GM21447 (cell line): ENCODE measurements around the gene RALBP1.
"Not testable (repeated sequence)": the region's sequence is repeated elsewhere in the genome, so short reads cannot be mapped to it uniquely, and the experiment has no call there.

Source experiments
- ATAC-seq: cut with Tn5 transposase; IDR thresholded peaks from one replicate; pipeline ENCODE4 v1.9.1; 2021; ENCODE audit not compliant: unreplicated experiment

The RALBP1 gene

DNA sequence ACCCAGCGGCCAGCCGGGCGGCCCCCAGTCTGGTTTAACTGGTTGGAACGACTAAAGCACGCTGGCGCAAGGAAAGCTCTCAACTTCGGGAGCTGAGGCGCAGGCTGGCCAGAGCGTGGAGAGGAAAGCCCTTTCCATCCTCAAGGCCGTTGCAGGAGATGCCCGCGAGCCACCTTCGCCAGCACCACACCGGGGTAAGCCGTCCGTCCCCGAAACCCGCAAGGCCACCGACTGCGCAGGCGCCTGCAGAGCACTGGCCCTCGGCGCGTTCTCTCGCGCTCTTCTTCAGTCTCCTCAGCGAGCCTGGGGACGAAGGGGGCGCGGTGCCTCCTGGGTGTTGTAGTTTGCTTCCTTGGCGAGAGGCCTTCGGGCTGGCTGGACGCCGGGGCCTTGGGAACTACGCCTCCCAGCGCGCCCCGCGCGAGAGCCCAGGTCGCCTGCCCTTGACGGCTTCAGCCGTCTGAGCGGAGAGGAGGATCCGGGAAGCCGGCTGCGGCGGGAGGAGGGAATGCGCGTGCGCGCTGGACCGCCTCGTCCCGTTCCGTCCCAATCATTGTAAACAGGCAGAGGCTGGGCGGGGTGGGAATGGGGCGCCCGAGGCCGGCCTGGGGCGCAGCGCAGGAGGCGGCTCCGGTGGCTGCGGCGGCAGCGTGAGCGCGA is at the start of gene RALBP1:
Gene RALBP1, plus strand, starts transcription at position 531 of the 660 bp plus-strand sequence. CDS start 37,533 bp downstream, outside the sequence.
- peak; percentile 92 for ATAC-seq

DNA sequence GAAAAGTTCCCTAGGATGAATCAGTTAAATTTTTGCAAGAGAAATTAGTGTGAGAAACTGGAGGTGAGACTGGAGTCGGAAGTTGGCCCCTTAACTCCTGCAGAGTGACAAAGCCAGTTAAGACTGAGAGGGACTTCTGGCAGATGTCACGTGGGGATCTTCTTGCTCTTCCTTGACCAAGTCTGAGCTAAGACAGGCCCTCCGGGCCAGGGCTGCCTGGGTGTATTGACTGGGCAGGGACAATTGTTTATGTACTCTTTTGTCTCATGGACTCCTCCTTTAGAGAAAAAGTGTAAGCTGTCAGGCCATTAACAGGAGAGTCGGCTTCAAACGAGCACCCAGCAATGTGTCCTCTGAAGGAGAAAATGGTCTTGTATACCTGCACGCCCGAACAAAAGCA is 48.6 kb upstream of the RALBP1 start:
- no peak for ATAC-seq

DNA sequence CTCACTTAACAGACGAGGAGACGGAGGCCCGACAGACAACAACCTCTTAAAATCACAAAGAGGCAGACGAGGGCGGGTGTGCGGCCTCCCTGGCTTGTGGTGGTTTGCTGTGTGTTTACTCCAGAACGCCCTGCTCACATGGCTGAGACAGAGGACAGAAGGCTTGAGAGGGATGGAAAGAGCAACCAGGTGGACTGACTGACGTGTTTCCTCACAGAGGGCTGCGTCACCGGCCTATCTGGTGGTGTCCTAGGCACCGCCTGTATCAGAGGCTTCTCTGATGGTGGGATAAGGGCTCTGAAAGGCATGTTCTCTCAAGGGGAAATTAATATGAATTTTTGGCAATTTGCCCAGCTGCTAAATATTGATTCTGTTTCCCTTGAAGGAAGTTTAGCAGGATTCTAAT is 47.0 kb upstream of the RALBP1 start:
- no peak for ATAC-seq

DNA sequence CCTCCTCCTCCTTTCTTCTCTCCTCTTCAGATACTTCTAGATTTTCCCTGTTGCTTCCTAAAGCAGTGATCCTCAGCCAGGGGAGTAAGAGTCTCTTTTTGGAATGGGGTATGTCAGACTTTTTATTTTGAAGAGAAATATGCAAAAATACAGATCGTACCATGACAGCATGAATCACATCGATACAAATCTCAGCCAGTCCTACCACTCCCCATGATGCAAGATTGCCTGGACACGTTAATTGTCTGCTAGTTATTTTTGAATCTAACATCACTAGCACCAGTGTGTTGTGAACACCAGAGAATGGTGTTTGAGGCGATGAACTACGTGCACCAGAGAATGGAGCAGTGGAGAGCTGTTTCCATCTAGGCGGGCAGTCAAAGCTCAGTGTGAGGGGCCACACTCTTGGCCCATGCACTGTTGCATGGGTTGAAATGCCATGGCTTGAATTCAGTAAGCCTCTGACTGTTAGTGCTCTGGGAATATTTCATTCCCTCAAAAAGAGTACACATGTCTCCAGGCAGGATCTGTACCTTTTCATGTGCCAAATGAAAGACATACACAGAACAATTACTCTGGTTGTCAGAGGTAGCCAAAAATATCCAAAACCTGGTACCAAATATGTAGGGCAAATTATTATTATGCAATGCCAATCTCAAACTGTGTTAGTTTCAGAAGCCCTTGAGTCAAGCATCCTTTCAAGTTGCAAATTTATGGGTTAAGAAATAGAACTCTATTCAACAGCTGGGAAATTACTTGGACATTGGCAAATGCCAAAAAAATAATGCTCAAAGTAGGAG is 46.3 kb upstream of the RALBP1 start:
- no peak for ATAC-seq

DNA sequence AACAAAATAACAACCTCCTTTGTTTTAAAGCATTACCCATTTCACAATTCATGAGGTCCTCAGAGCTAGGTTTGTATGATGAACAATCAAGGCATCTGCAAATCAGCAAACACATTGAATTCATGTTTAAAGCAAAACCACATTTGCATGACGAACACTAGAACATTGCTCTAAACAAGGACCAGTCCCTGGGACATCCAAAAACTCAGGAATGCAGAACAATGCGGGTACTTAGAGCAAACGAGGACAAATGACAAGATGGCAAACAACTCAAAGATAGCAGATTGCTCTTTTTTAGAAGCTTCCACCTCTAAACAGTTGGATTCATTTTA is 45.7 kb upstream of the RALBP1 start:
- no peak for ATAC-seq

DNA sequence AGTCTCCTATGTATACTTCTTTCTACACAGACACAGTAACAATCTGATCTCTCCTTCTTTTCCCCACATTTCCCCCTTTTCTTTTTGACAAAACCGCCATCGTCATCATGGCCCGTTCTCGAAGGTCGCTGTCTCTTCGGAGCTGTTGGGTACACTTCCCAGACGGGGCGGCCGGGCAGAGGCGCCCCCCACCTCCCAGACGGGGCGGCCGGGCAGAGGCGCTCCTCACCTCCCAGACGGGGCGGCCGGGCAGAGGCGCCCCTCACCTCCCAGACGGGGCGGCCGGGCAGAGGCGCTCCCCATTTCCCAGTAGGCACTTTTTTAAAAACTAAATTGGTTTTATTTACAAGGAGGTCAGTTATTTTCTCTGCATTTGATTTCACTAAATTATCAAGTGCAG is 45.0 kb upstream of the RALBP1 start:
- not testable (repeated sequence) for ATAC-seq

DNA sequence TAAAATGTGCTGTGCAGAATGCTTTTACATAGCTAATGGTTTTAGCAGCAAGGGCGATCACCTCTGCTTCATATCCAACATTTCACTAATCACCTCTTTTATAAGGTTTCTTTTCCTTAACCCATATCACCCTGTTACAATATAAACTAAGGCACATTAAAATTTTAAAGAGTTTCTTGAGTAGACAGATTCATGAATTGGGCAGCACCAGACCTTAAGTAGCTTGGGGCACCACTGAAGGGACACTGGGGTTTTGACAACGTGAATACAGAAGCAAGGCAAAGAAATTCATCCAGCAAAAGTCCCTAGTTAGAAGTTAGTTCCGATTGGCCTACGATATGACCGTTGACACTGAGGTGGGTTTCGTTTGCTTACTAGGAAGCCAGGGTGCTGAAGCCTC is 44.0 kb upstream of the RALBP1 start:
- ATAC-seq, result no peak

DNA sequence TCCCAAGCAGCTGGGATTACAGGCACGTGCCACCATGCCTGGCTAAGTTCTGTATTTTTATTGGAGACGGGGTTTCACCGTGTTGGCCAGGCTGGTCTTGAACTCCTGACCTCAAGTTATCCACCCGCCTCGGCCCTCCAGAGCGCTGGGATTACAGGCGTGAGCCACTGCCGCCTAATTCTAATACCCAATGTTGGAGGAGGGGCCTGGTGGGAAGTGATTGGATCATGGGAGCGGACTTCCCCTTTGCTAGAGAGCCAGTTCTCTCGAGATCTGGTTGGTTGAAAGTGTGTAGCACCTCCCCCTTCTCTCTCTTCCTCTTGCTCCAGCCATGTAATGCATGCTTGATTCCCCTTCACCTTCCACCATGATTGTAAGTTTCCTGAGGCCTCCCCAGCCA is 42.2 kb upstream of the RALBP1 start:
- ATAC-seq, result not testable (repeated sequence)

DNA sequence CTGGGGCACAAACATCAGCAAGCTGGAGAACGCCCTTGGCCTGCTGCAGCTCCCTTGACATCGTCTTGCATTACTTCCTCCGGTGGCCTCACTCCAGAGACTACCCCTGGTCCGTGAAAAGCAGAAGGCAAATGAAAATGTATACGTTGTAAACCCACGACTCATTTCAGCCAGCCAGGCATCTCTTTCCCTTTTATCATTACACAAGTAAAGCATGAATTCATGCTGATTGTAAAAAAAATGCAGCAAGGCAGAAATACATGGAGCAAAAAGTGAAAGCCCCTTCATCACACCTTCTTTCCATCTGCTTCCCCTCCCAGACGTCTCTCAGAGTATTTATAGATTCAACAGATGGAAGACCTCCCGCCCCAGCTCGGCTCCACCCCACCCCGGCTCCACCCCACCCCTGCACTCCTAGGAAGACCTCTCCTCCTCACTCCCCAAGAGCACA is 41.6 kb upstream of the RALBP1 start:
- ATAC-seq, result no peak

DNA sequence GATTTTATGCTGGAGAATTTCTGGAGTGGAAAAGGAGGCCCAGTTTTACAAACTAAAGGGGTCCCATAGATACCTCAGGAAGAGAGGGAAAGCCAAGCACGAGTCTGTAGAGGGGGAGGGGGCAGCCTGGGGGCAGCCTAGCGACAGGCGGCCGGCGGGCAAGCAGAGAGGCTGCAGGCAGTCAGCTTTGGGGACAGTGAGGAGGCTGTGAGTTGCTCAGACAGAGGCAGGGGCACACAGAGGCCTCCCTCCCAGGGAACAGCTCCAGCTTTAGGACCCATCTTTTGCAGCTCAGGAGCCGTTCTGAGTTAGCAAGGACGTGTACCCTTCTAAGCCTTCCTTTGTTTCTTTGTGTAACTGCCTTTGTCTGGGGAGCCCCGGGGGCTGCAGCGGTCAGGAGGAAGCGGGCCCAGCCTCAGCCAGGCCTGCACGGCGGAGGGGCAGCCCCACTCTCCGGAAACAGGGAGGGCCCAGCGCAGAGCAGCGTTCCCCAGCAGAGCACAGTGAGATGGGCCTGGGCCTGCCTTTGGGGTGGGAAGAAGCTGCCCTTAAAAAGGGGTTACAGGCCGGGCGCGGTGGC is 41.1 kb upstream of the RALBP1 start:
- no peak for ATAC-seq

DNA sequence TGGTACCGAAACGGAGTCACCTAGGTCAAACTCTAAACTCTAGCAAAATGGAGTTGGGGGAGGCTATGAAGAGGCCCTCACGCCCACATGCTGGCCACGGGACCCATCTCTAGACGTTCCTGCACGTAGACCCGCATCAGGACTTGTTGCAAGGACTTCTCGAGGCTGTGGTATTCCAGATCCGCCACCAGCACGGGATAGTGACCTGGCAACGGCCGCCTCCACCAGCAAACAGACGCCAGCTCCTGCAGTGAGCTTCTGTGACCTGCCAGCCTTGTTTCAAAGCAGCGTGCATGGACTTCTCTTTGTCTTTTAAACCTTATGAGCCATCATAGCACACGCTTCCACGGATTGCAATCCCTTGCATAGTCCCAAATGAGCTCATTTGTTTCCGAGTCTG is 40.3 kb upstream of the RALBP1 start:
- no peak for ATAC-seq

DNA sequence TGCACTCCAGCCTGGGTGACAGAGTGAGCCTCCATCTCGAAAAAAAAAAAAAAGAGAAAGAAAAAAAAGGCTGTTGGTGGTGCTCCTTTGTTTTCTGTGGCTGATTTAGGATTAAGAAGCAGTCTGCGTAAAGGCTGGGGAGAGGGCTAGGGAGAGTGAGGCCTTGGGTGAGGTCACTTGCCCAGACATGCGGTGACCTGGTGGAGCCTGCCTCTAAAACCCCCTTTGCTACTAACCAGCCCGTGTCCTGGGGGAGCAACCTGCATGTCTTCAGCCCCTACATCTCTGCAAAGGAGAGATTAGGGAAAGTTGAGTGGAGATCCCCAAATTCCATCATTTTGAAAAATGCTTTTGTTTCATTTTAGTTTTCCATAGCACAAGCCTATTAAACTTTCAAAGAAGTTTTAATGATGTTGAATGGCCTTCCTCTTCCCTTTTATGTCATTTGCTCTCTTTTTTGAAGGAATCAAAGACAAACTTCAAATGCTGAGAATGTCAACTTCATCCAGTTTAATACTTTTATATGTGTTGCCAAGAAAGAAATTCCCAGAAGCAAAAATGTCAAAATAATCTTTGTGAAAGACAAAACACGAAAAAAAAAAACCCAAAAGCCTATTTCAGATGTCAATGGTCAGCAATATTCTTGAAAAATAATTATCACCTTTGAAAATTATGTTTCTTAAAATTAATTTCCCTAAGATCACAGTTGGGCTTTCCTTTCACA is 38.9 kb upstream of the RALBP1 start:
- no peak for ATAC-seq

DNA sequence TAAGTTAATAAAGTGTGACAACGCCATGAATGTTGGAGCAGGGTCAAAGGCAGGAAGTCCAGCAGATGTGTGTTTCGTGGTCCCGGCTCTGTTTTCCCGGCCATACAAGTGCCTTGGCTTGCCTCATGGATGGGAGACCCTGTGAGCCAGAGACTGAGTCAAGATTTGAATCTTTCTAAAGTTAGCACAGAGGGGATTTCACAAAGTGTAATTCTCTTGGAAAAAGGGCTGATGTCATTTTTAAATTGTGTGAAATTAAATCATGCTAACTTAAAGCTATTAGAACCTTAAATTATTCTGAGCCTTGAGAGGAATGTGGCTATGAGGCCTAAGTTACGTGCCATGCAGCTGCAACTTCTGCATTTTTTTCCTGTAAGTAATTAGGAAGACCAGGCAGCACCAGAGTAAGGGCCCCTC is 38.3 kb upstream of the RALBP1 start:
- no peak for ATAC-seq

DNA sequence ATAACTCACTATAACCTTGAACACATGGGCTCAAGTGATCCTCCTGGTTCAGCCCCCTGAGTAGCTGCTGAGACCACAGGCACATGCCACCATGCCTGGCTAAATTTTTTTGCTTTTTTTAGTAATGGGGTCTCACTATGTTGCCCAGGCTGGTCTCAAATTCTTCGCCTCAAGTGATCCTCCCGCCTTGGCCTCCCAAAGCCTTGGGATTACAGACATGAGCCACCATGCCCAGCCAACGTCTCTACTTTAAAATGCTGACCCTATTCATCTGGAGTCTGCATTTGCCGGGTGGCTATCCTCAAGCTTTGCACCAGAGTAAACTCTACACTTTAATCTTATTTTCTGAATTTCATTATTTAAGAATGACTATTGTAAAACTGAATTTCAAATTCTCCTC is 37.6 kb upstream of the RALBP1 start:
- ATAC-seq, result no peak

DNA sequence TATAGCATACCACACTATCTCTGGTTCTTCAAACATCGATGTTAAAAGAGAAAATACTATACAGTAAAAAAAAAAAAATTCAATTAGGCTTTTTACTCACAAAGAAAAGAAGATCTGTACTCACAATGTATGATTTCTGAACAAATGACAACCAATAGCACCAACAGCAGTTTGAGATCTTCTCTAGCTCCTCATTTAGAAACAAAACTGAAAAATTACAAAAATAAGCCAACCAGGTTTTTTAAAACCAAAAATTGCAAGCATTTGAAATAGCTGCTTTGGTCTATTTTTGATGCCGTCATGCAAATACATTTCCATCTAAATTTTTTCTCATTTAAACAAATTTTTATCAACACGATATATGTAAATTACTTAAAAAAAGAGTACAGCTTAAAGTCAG is 34.3 kb upstream of the RALBP1 start:
- no peak for ATAC-seq

DNA sequence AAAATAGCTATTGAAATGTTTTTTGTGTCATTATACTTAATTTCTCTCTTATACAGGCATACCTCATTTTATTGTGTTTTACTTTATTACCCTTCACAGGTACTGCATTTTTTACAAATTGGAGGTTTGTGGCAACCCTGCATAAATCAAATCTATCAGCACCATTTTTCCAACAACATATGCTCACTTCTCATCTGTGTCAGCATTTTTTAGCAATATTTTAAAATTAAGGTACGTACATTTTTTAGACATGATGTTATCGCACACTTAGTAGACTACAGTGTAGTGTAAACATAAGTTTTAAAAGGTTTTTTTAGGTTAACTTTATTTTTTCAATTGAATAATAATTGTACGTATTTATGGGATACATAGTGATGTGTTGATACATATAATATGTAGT is 30.8 kb upstream of the RALBP1 start:
- no peak for ATAC-seq

DNA sequence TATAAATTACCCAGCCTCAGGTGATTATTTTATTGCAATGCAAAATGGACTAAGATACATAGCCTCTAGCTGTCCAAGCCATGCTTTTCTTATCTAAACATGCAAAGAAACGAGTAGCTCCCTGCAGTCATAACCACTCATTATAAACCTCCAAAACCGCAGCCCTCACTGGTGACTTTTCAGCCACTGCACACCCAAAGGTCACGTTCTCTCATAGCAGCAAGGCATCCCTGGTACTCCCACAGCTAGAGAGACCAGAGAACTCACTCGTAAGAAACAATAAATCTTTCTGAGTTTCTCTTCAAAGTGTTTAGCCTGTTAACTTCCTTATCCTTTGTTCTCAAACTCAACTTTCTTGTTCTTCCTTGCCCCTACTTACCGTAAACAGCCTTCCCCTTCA is 28.5 kb upstream of the RALBP1 start:
- ATAC-seq, result no peak

DNA sequence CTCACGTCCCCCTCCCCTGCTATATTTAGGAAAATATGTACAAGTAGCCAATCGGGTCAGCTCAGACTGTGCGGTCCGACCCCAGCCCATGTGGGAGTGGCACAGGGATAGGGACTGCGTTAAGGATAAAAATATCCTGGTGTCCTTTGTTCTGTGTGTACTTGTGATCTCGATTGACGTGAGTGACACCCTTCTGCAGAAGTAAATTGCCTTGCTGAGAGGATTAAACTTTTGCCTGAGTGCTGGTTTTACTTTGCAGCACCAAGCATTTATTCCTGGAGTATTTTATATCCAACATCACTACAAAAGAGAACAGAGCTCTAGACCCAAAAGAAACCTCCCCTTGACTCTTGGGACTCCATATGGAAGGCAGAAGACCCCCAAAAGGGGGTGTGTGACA is 28.0 kb upstream of the RALBP1 start:
- ATAC-seq, result no peak

DNA sequence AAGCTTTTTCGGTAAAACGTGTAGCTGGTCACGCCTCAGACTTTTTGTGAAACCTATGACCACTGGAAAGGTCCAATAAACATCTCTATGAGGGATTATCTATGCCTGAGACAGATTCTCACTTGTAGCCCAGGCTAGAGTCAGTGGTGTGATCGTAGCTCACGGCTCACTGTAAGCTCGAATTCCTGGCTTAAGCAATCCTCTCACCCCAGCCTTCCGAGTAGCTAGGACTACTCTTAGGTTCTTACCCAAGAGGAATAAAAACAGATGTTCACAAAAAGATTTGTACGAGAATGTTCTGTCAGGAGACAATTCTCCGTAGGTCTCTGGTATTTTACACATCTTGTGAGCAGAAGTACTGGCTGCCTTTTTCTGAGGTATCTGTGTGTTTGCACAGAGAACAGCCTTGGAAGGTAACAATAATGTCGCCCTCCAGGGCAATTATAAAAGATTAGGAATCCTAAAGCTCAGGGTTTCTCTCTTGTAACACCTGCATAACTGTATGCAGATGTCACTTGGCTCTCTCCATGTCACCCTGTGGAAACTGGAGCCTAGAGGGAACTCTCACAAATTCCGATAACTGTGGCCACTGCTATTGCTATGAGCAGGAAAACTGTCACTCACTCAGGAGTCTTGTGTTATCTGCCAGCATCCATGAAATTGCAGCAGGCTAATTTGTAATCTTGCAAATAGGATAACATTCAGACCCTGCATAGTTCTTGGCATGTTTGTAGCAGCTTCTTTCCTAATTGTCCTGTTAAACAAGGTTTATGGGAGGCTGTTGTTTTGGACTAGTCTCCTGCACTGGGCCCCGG is 25.5 kb upstream of the RALBP1 start:
- ATAC-seq, result no peak

DNA sequence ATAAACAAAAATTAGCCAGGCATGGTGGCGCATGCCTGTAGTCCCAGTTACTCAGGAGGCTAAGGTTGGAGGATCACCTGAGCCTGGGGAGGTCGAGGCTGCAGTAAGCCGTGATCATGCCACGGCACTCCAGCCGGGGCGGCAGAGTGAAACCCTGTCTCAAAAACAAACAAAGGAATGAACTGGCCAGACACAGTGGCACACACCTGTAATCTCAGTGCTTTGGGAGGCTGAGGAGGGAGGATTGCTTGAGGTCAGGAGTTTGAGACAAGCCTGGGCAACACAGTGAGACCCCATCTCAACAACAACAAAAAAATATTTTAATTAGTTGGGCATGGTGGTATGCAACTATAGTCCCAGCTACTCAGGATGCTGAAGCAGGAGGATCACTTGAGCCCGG is 24.4 kb upstream of the RALBP1 start:
- ATAC-seq, result not testable (repeated sequence)

DNA sequence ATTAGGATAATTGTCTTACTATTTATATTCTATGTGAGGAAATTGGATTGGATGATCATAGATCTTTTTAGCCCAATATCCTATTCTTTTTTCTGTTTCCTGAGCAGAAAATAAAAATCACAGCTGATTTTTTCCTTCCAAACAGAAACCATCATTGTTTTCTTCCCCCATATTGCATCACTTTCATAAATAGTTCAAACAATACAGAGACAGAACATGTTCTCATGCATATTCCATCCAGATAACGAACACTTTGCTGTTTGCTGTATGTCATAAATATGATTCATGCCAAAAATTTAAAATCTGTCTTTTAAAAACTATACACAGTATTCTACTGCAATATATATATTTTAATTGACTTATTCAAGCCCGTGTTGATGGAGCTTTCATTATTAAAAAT is 22.0 kb upstream of the RALBP1 start:
- ATAC-seq, result no peak
